C4-2B (cell line): Measurements from ENCODE around the gene TYK2.

Source experiments
- CTCF ChIP-seq: fragments of 450-650 bp; conservative IDR thresholded peaks from 2 replicates; pipeline ENCODE4 v1.5.1; 2017; ENCODE audit warnings: mild to moderate bottlenecking
- ZFX ChIP-seq: fragments of 450-650 bp; IDR thresholded peaks from 2 replicates; pipeline ENCODE4 v1.6.1; 2017

GRCh38 chr19:10420444-10421239 is 40.3 kb upstream of the TYK2 start, which contains the start of gene PDE4A:
- TF ChIP-seq CTCF, result peak; percentile 70
- no peak for TF ChIP-seq ZFX
